ENCODE results near the gene NUDT2. TPM values are rescaled to one million over a fixed set of nuclear protein-coding genes. Genes with fewer than 3 reads are reported as not detected.

The NUDT2 gene
- total RNA-seq, 2 experiments from 2014 or later, result 23.8 to 28.0 TPM

- Histone ChIP-seq H3K4me2 (ENCODE audit: low read length) (no peak overlapping the region), H3K27ac (ENCODE audit: low read depth, low read length, poor library complexity, severe bottlenecking) (no peak overlapping the region), H3K36me3 (ENCODE audit: insufficient read depth, low read length) (no peaks in the 10 kb centered on the region), H2AFZ (ENCODE audit: low read length) (no peak overlapping the region), H3K79me2 (ENCODE audit: insufficient read depth, low read depth, low read length) (no peaks in the 10 kb centered on the region), H3K9me2 (ENCODE audit: insufficient read depth, low read length) (no peaks in the 10 kb centered on the region), H3K4me1 (ENCODE audit: insufficient read depth, low read length, poor library complexity, severe bottlenecking) (peaks cover 17% of the 10 kb centered on the region), H3K4me3 (ENCODE audit: low read depth, low read length, poor library complexity, severe bottlenecking) (no peak overlapping the region), H3K9me3 (ENCODE audit: low read length) (no peaks in the 10 kb centered on the region), H4K20me1 (ENCODE audit: insufficient read depth, low read length) (no peaks in the 10 kb centered on the region)
- POLR2A ChIA-PET, result interaction anchor here (0.5 kb wide), 1 partner anchor 170 kb away, joined by 3 read pairs; no protein-coding TSS in a partner anchor
- TF ChIP-seq CTCF (conservative IDR thresholded peaks at IDR 0.05; ENCODE audit: low read length), result no peak
- no peak for TF ChIP-seq EZH2phosphoT487 (IDR thresholded peaks at IDR 0.05; ENCODE audit: borderline replicate concordance, low read depth, low read length)
- CTCF ChIA-PET (ENCODE audit: unreplicated experiment), result no interaction called here
- DNase-seq (ENCODE audit: low spot score), result no peak
- intact Hi-C loops (cut with micrococcal nuclease; ENCODE audit: unreplicated experiment), result no loop called here
- no TSS peak for BruUV-seq (replicated peaks)
Observed at GRCh38 chr9:34384368-34385165, 55.2 kb downstream of the NUDT2 start.

- BruUV-seq (replicated peaks), result no TSS peak
- POLR2A ChIA-PET, result no interaction called here
Observed at GRCh38 chr9:34385561-34386230, 56.3 kb downstream of the NUDT2 start.

More at GRCh38 chr9:34385561-34386230, 56.3 kb downstream of the NUDT2 start:
- no peak for DNase-seq (ENCODE audit: low spot score)
- Histone ChIP-seq H3K4me2 (ENCODE audit: low read length) (no peak overlapping the region), H4K20me1 (ENCODE audit: insufficient read depth, low read length) (no peaks in the 10 kb centered on the region), H3K27ac (ENCODE audit: low read depth, low read length, poor library complexity, severe bottlenecking) (no peak overlapping the region), H3K9me3 (ENCODE audit: low read length) (no peaks in the 10 kb centered on the region), H3K4me1 (ENCODE audit: insufficient read depth, low read length, poor library complexity, severe bottlenecking) (peaks cover 6% of the 10 kb centered on the region), H3K9me2 (ENCODE audit: insufficient read depth, low read length) (no peaks in the 10 kb centered on the region), H3K36me3 (ENCODE audit: insufficient read depth, low read length) (no peaks in the 10 kb centered on the region), H2AFZ (ENCODE audit: low read length) (no peak overlapping the region), H3K4me3 (ENCODE audit: low read depth, low read length, poor library complexity, severe bottlenecking) (no peak overlapping the region), H3K79me2 (ENCODE audit: insufficient read depth, low read depth, low read length) (no peaks in the 10 kb centered on the region)
- CTCF ChIA-PET (ENCODE audit: unreplicated experiment), result no interaction called here
- intact Hi-C loops (cut with micrococcal nuclease; ENCODE audit: unreplicated experiment), result no loop called here
- TF ChIP-seq EZH2phosphoT487 (IDR thresholded peaks at IDR 0.05; ENCODE audit: borderline replicate concordance, low read depth, low read length) (no peak), CTCF (conservative IDR thresholded peaks at IDR 0.05; ENCODE audit: low read length) (no peak)
